WTC11 (cell line): ENCODE data around the gene TCF7L2.

Experiments
- CTCF ChIP-seq: fragments of 200-600 bp; IDR thresholded peaks from 2 replicates; pipeline ENCODE4 v1.8.0; 2022; ENCODE audit warnings: antibody characterized with exemption
- HMGXB4 ChIP-seq: sonication (generic); formaldehyde crosslinking; IDR thresholded peaks from 2 replicates; pipeline ENCODE4 v1.8.1; 2023; ENCODE audit warnings: mild to moderate bottlenecking, moderate library complexity, missing genetic modification reagents
- MLX ChIP-seq: sonication (generic); formaldehyde crosslinking; IDR thresholded peaks from 2 replicates; pipeline ENCODE4 v1.8.1; 2023; ENCODE audit warnings: mild to moderate bottlenecking, missing genetic modification reagents, moderate library complexity
- NFATC4 ChIP-seq: fragments of 250-450 bp; sonication (Bioruptor Pico); IDR thresholded peaks from 2 replicates; pipeline ENCODE4 v1.9.0; 2021; ENCODE audit warnings: mild to moderate bottlenecking
- NFYB ChIP-seq: sonication (generic); formaldehyde crosslinking; conservative IDR thresholded peaks from 2 replicates; pipeline ENCODE4 v1.8.0; 2022; ENCODE audit warnings: low read depth, missing genetic modification reagents
- NR3C1 ChIP-seq: sonication (generic); formaldehyde crosslinking; conservative IDR thresholded peaks from 2 replicates; pipeline ENCODE4 v1.8.1; 2023; ENCODE audit warnings: low read depth, mild to moderate bottlenecking, missing genetic modification reagents
- SMAD3 ChIP-seq: sonication (generic); formaldehyde crosslinking; IDR thresholded peaks from 2 replicates; pipeline ENCODE4 v1.8.0; 2022; ENCODE audit warnings: missing genetic modification reagents, mild to moderate bottlenecking, borderline replicate concordance
- SP1 ChIP-seq: sonication (generic); formaldehyde crosslinking; conservative IDR thresholded peaks from 2 replicates; pipeline ENCODE4 v1.8.1; 2022; ENCODE audit warnings: missing genetic modification reagents
- USF1 ChIP-seq: sonication (generic); formaldehyde crosslinking; IDR thresholded peaks from 2 replicates; pipeline ENCODE4 v1.8.0; 2022; ENCODE audit warnings: mild to moderate bottlenecking, missing genetic modification reagents
- ZNF121 ChIP-seq: sonication (generic); formaldehyde crosslinking; IDR thresholded peaks from 2 replicates; pipeline ENCODE4 v1.8.0; 2023; ENCODE audit warnings: missing genetic modification reagents
- ZNF425 ChIP-seq: fragments of 250-450 bp; sonication (Bioruptor Pico); conservative IDR thresholded peaks from 2 replicates; pipeline ENCODE4 v1.9.0; 2021; ENCODE audit warnings: mild to moderate bottlenecking

- TF ChIP-seq NR3C1 (CRISPR knock-in tag) (no peak), ZNF425 (no peak), SMAD3 (CRISPR knock-in tag) (no peak), ZNF121 (CRISPR knock-in tag) (no peak), CTCF (no peak), MLX (CRISPR knock-in tag) (no peak), USF1 (CRISPR knock-in tag) (no peak), NFYB (no peak), NFATC4 (CRISPR knock-in tag) (no peak), HMGXB4 (CRISPR knock-in tag) (no peak), SP1 (CRISPR knock-in tag) (no peak)
Observed at GRCh38 chr10:113095419-113096127, 145.5 kb downstream of the TCF7L2 start.
